Measurements from ENCODE around the gene TAS2R19. TPM values are rescaled to one million over a fixed set of nuclear protein-coding genes. Genes with fewer than 3 reads are reported as not detected.
"Not testable (repeated sequence)": the region's sequence is repeated elsewhere in the genome, so short reads cannot be mapped to it uniquely, and the experiment has no call there.

The TAS2R19 gene
- total RNA-seq, 4 donors from 2014 or later, result 2.6 to 32.1 (median 8.2) TPM

GRCh38 chr12:11059784-11060183, 37.4 kb upstream of the TAS2R19 start:
- Histone ChIP-seq H3K4me3 (no peak overlapping the region), H3K9me3 (no peaks in the 10 kb centered on the region), H3K27ac (no peak overlapping the region), H3K4me1 (no peaks in the 10 kb centered on the region), H3K36me3 (no peaks in the 10 kb centered on the region), H3K27me3 (no peaks in the 10 kb centered on the region)
- no peak for DNase-seq
- no peak for TF ChIP-seq POLR2A (IDR thresholded peaks at IDR 0.05)
- TF ChIP-seq CTCF (IDR thresholded peaks at IDR 0.05), result no peak
- intact Hi-C loops (cut with DNase I; ENCODE audit: low total_unique reads), result no loop called here

GRCh38 chr12:11059041-11059440, 36.6 kb upstream of the TAS2R19 start:
- H3K36me3 ChIP-seq, result no peaks in the 10 kb centered on the region
- TF ChIP-seq CTCF (IDR thresholded peaks at IDR 0.05) (no peak), POLR2A (IDR thresholded peaks at IDR 0.05) (no peak)
- no peak for DNase-seq

GRCh38 chr12:11055306-11055705, 32.9 kb upstream of the TAS2R19 start:
- Histone ChIP-seq H3K36me3 (no peaks in the 10 kb centered on the region), H3K4me1 (no peaks in the 10 kb centered on the region), H3K27me3 (no peaks in the 10 kb centered on the region), H3K27ac (no peak overlapping the region), H3K4me3 (no peak overlapping the region), H3K9me3 (no peaks in the 10 kb centered on the region)
- no peak for TF ChIP-seq POLR2A (IDR thresholded peaks at IDR 0.05)
- no peak for TF ChIP-seq CTCF (IDR thresholded peaks at IDR 0.05)
- DNase-seq, result no peak
- intact Hi-C loops (cut with DNase I; ENCODE audit: low total_unique reads), result no loop called here

More at GRCh38 chr12:11059041-11059440, 36.6 kb upstream of the TAS2R19 start:
- no peaks in the 10 kb centered on the region for H3K4me1 ChIP-seq
- H3K27ac ChIP-seq, result no peak overlapping the region
- intact Hi-C loops (cut with DNase I; ENCODE audit: low total_unique reads), result no loop called here
- no peaks in the 10 kb centered on the region for H3K9me3 ChIP-seq
- H3K4me3 ChIP-seq, result no peak overlapping the region
- H3K27me3 ChIP-seq, result no peaks in the 10 kb centered on the region

GRCh38 chr12:11049806-11050531, 27.5 kb upstream of the TAS2R19 start:
- intact Hi-C loops (cut with DNase I; ENCODE audit: low total_unique reads); H3K27ac ChIP-seq; DNase-seq; H3K4me3 ChIP-seq; H3K27me3 ChIP-seq; H3K9me3 ChIP-seq; H3K4me1 ChIP-seq; H3K36me3 ChIP-seq: not testable (repeated sequence)

- H3K27me3 ChIP-seq; H3K36me3 ChIP-seq; intact Hi-C loops (cut with DNase I; ENCODE audit: low total_unique reads); H3K4me1 ChIP-seq; H3K4me3 ChIP-seq; H3K27ac ChIP-seq; DNase-seq; H3K9me3 ChIP-seq: not testable (repeated sequence)
Measured at GRCh38 chr12:11041366-11041765, 18.9 kb upstream of the TAS2R19 start.

- Histone ChIP-seq H3K9me3 (no peaks in the 10 kb centered on the region), H3K36me3 (no peaks in the 10 kb centered on the region), H3K4me1 (no peaks in the 10 kb centered on the region), H3K27me3 (no peaks in the 10 kb centered on the region), H3K4me3 (no peak overlapping the region), H3K27ac (no peak overlapping the region)
- no peak for DNase-seq
- intact Hi-C loops (cut with DNase I; ENCODE audit: low total_unique reads), result no loop called here
- TF ChIP-seq CTCF (IDR thresholded peaks at IDR 0.05) (no peak), POLR2A (IDR thresholded peaks at IDR 0.05) (no peak)
Measured at GRCh38 chr12:11040162-11040561, 17.7 kb upstream of the TAS2R19 start.
